Embryonic facial prominence (tissue), 1 donor: Measurements from ENCODE around the gene CA12.
"Not testable (repeated sequence)": the region's sequence is repeated elsewhere in the genome, so short reads cannot be mapped to it uniquely, and the experiment has no call there.

Experiments
- DNase-seq: peaks from one replicate; pipeline ENCODE4 v3.0.0-alpha.2; 2016; ENCODE audit errors: extremely low spot score

CA12 gene

GRCh38 chr15:63335543-63336240 is 46.0 kb downstream of the CA12 start:
- DNase-seq: no peak

DNA sequence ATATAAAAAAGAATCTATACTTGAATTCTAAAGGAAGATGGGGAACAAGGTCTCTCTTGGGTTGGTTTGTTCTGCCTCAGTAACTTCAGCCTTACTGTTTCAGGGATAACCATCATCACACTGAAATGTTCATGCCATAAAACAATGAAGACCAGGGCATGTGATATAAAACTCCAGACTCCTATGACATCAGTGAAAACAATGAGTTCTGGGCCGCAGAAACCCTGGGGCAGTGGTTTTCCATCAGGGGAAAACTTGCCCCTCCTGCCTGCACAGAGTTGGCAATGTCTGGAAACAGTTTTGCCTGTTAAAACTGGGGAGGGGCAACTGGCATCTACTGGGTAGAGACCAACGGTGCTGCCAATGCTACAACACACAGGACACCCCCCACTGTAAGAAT is 46.8 kb downstream of the CA12 start:
- no peak for DNase-seq

- DNase-seq: no peak
Measured at GRCh38 chr15:63332367-63333124, 49.1 kb downstream of the CA12 start.

- no peak for DNase-seq
Measured at GRCh38 chr15:63331456-63331855, 50.2 kb downstream of the CA12 start.

GRCh38 chr15:63330926-63331325 is 50.7 kb downstream of the CA12 start:
- no peak for DNase-seq

DNA sequence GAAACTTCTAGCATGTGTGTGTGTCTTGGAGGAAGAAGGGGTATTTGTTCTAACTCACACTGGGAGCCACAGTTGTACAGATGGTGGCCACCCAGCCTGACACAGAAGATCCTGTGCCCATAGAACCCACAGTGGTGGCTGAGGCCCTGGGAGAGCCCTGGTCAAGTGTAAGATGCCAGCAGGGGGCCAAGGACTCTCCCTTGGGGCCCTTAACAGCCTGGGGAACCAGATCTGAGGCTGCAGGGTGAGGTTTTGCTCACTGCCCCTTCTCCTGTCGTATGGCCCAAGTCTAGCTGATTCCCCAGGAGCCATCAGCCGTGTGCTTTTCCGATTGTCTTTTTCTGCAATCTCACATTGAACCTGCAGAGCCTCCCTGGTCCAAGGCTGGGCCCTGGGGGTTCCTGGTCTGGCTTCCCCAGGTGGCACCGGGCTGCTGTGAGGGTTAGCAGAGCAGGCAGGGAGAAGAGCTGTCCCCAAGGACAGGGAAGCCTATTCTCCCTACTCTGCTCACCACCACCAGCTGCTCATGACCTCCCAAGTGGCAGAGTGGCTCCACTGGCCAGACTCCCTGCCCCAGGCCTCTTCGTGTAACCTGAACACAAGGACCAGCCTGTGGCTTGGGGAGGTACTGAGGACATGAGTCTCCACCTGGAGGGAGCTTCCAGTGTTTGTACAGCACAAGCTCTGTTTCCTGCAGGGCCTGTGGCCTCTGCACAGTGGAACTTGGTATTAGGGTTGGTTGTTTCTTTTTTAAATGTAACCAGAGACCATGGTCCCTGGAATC is 51.9 kb downstream of the CA12 start:
- DNase-seq: no peak

DNA sequence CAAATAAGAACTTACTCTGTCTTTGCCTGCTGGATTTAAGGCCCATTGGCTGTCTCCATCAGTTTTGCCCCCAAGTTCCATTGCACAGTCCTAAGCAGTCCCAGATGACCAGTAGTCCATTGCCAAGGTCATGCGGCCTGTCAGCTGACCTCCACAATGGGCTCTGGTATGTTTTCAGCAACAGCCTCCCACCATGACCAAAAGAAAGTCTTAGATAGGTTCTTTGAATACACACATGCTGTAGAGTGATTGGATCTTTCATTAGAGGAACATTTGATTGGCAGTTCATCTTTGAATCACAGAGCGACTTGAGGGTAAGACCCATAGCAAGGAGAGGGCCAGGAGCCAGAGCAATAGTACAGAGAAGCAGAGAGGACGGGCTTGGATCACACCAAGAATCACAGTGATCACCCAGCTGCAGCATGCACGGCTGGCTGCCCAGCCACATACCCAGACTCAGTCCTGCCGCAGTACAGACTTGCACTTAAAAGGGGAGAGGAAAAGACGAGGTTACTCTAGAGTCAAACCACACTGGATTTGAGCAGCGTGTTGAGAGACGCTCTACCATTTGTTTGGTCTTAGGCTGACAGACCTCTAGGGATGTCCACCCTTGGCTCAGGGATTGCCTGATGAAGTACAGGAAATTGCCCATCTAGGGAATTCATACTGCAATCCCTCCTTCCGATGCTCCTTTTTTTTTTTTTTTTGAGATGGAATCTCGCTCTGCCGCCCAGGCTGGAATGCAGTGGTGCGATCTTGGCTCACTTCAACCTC is 53.8 kb downstream of the CA12 start:
- no peak for DNase-seq

GRCh38 chr15:63324770-63325169 is 56.9 kb downstream of the CA12 start:
- no peak for DNase-seq

DNA sequence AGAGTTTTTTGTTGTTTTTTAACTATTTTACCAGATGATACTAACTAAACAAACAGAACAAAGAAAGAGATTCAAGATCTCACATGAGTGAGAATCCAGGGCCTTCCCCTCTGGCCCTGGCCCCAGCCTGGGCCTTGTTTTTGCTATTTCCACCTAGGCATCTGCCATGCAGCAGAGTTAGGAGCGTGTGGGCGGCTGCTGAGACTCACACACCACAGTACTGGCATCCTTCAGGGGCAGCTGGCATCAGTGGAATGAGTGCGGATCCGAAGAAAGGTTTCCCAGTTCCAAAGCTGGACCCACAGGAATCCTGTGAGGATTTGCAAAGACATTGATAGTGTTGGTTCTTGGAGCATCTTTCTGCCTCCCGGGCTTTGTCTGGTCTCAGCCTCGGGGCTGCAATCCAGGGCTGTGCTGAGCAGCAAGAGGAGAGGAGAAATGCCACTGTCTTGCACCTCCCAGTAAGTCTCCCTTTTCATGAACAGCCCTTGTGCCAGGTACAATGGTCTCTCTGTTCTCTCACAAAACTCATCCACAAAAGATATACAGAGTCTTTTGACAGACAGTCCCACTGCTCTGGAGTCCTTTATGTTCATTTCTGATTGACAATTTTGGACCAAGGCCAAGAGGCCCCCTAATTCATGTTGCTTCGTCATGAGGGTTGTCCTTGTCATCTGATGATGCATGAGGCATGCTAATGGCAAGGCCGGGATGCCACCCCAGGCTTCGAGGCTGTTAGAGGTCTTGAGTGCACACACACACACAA is 57.7 kb downstream of the CA12 start:
- no peak for DNase-seq

DNA sequence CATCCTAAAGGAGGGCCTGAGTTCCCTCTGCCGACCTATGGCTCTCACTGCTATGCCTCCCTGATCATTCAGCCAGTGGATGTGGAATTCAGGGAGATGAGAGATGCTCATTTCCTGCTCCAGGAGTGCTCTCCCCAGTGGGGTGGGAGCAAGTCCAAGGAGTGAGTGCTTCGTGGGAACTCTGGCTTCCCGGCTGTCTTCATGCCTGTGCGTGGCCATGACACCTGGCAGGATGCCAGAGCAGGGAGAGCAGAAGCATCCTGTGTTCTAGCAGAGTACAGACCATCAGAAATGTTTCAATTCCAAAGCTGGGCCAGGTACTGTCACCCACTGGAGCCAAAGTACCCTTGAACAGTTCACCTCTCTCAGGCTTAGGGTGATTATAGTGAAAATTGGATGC is 59.1 kb downstream of the CA12 start:
- no peak for DNase-seq

DNA sequence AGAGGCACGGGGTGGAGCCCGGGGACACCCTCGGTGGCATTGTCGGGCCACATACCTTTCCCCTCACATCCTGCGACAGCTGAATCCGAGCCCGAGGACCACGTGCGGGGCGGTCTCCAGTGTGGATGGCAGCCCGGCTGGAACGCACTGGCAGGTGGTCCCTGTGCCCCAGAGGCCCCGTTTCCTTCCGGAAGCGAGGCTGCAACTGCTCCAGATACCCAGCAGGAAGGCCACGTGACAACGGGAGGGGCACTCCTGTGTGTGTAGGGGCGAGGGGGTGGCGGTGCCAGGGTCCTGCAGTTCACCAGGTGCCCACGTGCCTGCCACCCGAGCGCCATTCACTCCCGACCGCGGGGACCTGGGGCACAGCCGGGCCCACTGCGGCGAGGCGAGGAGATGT is 60.2 kb downstream of the CA12 start:
- DNase-seq: no peak

GRCh38 chr15:63320981-63321380 is 60.7 kb downstream of the CA12 start:
- DNase-seq: not testable (repeated sequence)

- not testable (repeated sequence) for DNase-seq
Measured at GRCh38 chr15:63320446-63320845, 61.2 kb downstream of the CA12 start.

DNA sequence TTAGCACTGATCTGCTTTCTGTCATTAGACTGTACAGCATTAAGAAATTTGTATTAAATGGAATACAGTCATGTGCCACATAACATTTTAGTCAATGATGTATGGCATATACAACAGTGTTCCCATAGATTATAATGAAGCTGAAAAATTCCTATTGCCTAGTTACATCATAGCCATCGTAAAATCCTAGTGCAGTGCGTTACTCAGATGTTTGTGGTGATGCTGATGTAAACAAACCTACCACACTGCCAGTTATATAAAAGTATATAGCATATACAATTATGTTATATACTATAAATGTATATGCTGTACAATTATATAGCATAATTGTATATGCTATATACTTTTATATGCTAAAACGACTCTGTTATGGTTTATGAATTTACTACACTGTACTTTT is 62.6 kb downstream of the CA12 start:
- DNase-seq: no peak

GRCh38 chr15:63318344-63318743 is 63.3 kb downstream of the CA12 start:
- DNase-seq: no peak

DNA sequence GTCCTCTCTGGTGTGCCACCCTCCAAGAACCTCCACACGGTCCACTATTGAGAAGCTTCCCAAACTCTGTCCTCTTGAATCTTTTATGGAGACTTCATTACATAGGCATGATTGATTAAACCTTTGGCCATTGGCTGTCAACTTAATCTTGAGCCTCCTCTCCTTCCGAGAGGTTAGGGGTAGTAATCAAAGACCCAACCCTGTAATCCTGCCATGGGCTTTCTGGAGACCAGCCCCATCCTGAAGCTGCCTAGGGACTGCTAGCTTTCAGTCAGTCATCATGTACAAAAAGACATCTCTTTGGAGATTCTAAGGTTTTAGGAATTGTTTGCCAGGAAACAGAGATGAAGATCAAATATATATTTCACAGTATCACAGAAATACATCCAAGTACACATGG is 67.2 kb downstream of the CA12 start:
- no peak for DNase-seq

GRCh38 chr15:63313825-63314224 is 67.8 kb downstream of the CA12 start:
- no peak for DNase-seq

GRCh38 chr15:63312286-63312685 is 69.4 kb downstream of the CA12 start:
- no peak for DNase-seq

DNA sequence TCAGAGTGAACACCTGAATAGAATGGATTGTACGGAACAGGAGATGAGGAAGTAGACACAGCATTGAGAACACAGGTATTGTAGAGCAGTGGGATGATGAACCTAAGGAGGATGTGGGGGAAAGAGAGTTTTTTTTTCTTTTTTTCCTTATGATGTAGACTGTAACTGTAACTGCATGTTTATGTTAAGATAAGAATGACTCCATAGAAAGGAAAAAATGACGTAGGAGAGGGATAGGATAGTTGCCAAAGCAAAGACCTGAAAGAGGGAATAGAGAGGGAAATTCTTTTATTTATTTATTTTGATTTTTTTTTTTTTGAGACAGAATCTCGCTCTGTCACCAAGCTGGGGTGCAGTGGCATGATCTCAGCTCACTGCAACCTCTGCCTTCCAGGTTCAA is 71.0 kb downstream of the CA12 start:
- no peak for DNase-seq

- no peak for DNase-seq
Measured at GRCh38 chr15:63308947-63309346, 72.7 kb downstream of the CA12 start.

GRCh38 chr15:63308491-63308890 is 73.2 kb downstream of the CA12 start:
- no peak for DNase-seq
